Hepatocyte (in vitro differentiated cells): ENCODE measurements around the gene ABHD12B. TPM values are rescaled to one million over a fixed set of nuclear protein-coding genes. Genes with fewer than 3 reads are reported as not detected.

ENCODE experiments used
- DNase-seq: peaks from one replicate; pipeline ENCODE4 v3.0.0-alpha.2; 2016; ENCODE audit warnings: low spot score
- H2AFZ ChIP-seq: fragments of 200-600 bp; sonication (generic); 2 replicates; pipeline ENCODE4 v1.6.0; 2016; ENCODE audit warnings: antibody characterized with exemption, mild to moderate bottlenecking
- H3K27ac ChIP-seq: fragments of 200-600 bp; sonication (generic); 2 replicates; pipeline ENCODE4 v1.5.1; 2016; ENCODE audit warnings: mild to moderate bottlenecking
- H3K27me3 ChIP-seq: fragments of 200-600 bp; sonication (generic); 2 replicates; pipeline ENCODE4 v1.6.1; 2016
- H3K36me3 ChIP-seq: fragments of 200-600 bp; sonication (generic); replicated peaks from 2 replicates; pipeline ENCODE4 v1.5.1; 2016; ENCODE audit warnings: low read depth; ENCODE audit not compliant: insufficient read depth
- H3K4me1 ChIP-seq: fragments of 200-600 bp; sonication (generic); 2 replicates; pipeline ENCODE4 v1.5.1; 2016; ENCODE audit warnings: mild to moderate bottlenecking, moderate library complexity; ENCODE audit not compliant: insufficient read depth
- H3K4me2 ChIP-seq: fragments of 200-600 bp; sonication (generic); 2 replicates; pipeline ENCODE4 v1.6.0; 2016
- H3K4me3 ChIP-seq: fragments of 200-600 bp; sonication (generic); 2 replicates; pipeline ENCODE4 v1.5.1; 2016; ENCODE audit warnings: mild to moderate bottlenecking
- H3K79me2 ChIP-seq: fragments of 200-600 bp; sonication (generic); 2 replicates; pipeline ENCODE4 v1.6.0; 2017; ENCODE audit warnings: mild to moderate bottlenecking
- H3K9me2 ChIP-seq: fragments of 200-600 bp; sonication (generic); replicated peaks from 2 replicates; pipeline ENCODE4 v1.6.0; 2017; ENCODE audit warnings: mild to moderate bottlenecking; ENCODE audit not compliant: insufficient read depth
- H3K9me3 ChIP-seq: fragments of 200-600 bp; sonication (generic); 2 replicates; pipeline ENCODE4 v1.5.1; 2016; ENCODE audit warnings: low read depth, mild to moderate bottlenecking
- H4K20me1 ChIP-seq: fragments of 200-600 bp; sonication (generic); 2 replicates; pipeline ENCODE4 v1.6.0; 2016; ENCODE audit warnings: mild to moderate bottlenecking; ENCODE audit not compliant: insufficient read depth, poor library complexity, severe bottlenecking
- CTCF ChIP-seq: fragments of 200-600 bp; sonication (generic); IDR thresholded peaks from 2 replicates; pipeline ENCODE4 v1.5.1; 2016; ENCODE audit warnings: antibody characterized with exemption, mild to moderate bottlenecking; ENCODE audit not compliant: poor library complexity
- EZH2 ChIP-seq: fragments of 200-600 bp; sonication (generic); IDR thresholded peaks from 2 replicates; pipeline ENCODE4 v1.6.1; 2016; ENCODE audit warnings: antibody characterized with exemption, mild to moderate bottlenecking, borderline replicate concordance
- EZH2phosphoT487 ChIP-seq: fragments of 200-600 bp; sonication (generic); IDR thresholded peaks from one replicate; pipeline ENCODE4 v1.6.1; 2018; ENCODE audit warnings: antibody characterized with exemption, mild to moderate bottlenecking, low read depth, moderate library complexity; ENCODE audit not compliant: unreplicated experiment, severe bottlenecking
- WGBS: methylation state at CpG from one replicate; pipeline ENCODE4 v1.1.6; 2016; ENCODE audit warnings: low lambda C conversion rate; ENCODE audit errors: missing lambda C conversion rate; 5-methylcytosine and 5-hydroxymethylcytosine counted together
- polyA plus RNA-seq: library from polyadenylated mRNA; unstranded; fragments of >200 nt; fragmentation: Nextera tagmentation; extraction: Ambion mirVana; gene quantifications from 2 replicates; pipeline ENCODE4 v1.2.1, GENCODE V29; 2016
- total RNA-seq: library from RNA; depleted of rRNA; stranded (reverse); fragments of >200 nt; gene quantifications from 2 replicates; pipeline ENCODE4 v1.2.3, GENCODE V29; 2014

ABHD12B gene
- total and polyA plus RNA-seq, 2 experiments from 2014 or later = not detected

DNA sequence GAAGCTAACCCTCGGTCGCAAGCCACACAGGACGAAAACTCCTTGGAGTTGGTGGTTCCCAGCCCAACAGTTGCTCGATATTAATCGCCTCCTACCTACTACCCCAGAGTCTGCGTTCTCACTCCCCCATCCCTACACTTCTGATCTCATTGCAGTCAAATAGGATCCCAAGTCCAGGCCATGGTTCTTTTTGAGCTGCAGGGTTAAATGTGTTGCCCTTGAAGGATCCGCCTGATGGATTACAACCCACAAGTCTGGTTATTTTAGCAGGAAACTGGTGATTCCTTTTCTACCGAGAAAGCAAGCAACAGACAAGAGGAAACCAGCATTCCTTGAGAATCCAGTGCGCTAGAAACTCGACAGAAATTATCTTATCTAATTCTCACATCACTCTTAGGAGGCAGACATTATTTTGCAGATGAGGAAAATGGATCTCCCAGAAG, 40.1 kb upstream of the ABHD12B start:
- peaks cover 27% of the 10 kb centered on the region for H4K20me1 ChIP-seq
- DNase-seq = peak; percentile 21
- peak; percentile 55 for TF ChIP-seq EZH2
- TF ChIP-seq EZH2phosphoT487 = no peak
- TF ChIP-seq CTCF = no peak
- H3K9me3 ChIP-seq = no peaks in the 10 kb centered on the region
- peak overlapping the region; percentile 87 for H3K4me3 ChIP-seq
- peak overlapping the region; percentile 75 for H2AFZ ChIP-seq
- H3K4me1 ChIP-seq = peaks cover 14% of the 10 kb centered on the region
- 5% methylated on average over 10 of the region's 10 CpGs for WGBS
- no peaks in the 10 kb centered on the region for H3K36me3 ChIP-seq
- peaks cover 19% of the 10 kb centered on the region for H3K79me2 ChIP-seq
- no peak overlapping the region for H3K27ac ChIP-seq
- no peaks in the 10 kb centered on the region for H3K9me2 ChIP-seq
- peaks cover 64% of the 10 kb centered on the region for H3K27me3 ChIP-seq
- peak overlapping the region; percentile 93 for H3K4me2 ChIP-seq

GRCh38 chr14:50832935-50833630, 38.8 kb upstream of the ABHD12B start:
- WGBS = 59% methylated on average over 6 of the region's 6 CpGs
- H3K4me2 ChIP-seq = no peak overlapping the region
- H3K4me3 ChIP-seq = no peak overlapping the region
- DNase-seq = no peak
- H3K4me1 ChIP-seq = peaks cover 11% of the 10 kb centered on the region
- TF ChIP-seq EZH2phosphoT487 (peak; percentile 96), CTCF (no peak)
- H4K20me1 ChIP-seq = peaks cover 20% of the 10 kb centered on the region
- no peaks in the 10 kb centered on the region for H3K9me3 ChIP-seq
- peaks cover 8% of the 10 kb centered on the region for H3K79me2 ChIP-seq
- H3K27me3 ChIP-seq = peaks cover 60% of the 10 kb centered on the region
- no peak overlapping the region for H2AFZ ChIP-seq
- H3K36me3 ChIP-seq = no peaks in the 10 kb centered on the region
- no peak overlapping the region for H3K27ac ChIP-seq
- no peaks in the 10 kb centered on the region for H3K9me2 ChIP-seq

DNA sequence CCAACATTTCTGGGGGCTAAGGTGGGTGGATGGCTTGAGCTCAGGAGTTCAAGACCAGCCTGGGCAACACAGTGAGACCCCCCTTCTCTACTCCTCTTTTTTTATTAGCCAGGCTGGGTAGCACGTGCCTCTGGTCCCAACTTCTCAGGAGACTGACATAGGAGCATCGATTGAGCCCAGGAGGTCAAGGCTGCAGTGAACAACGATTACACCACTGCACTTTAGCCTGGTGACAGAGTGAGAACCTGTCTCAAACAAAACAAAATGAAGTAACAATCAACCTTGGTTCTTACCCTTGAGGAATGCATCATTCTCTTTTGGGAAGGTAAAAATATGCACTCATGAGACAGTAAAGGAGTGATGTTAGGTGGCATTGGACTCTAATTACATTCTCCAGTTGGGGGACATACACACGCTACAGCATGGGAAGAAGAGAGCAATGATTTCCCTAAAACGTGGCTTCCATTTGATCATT, 37.0 kb upstream of the ABHD12B start:
- Histone ChIP-seq H3K9me3 (no peaks in the 10 kb centered on the region), H3K4me3 (no peak overlapping the region), H3K27ac (no peak overlapping the region), H3K4me1 (peaks cover 4% of the 10 kb centered on the region), H2AFZ (no peak overlapping the region), H3K27me3 (peaks cover 59% of the 10 kb centered on the region), H3K79me2 (no peaks in the 10 kb centered on the region), H4K20me1 (peaks cover 5% of the 10 kb centered on the region), H3K36me3 (no peaks in the 10 kb centered on the region), H3K4me2 (no peak overlapping the region), H3K9me2 (no peaks in the 10 kb centered on the region)
- 86% methylated on average over 5 of the region's 5 CpGs for WGBS
- no peak for TF ChIP-seq EZH2phosphoT487
- no peak for TF ChIP-seq CTCF
- TF ChIP-seq EZH2 = no peak
- DNase-seq = no peak
